ENCODE results near the gene ATRIP. TPM values are rescaled to one million over a fixed set of nuclear protein-coding genes. Genes with fewer than 3 reads are reported as not detected.

The ATRIP gene
- total and polyA plus RNA-seq, 2 of the 4 experiments (the other 2 are of a cell fraction): 6.8 to 10.8 TPM

GRCh38 chr3:48436855-48437254, 9.7 kb upstream of the ATRIP start:
- BruUV-seq (replicated peaks): no TSS peak
- 83% methylated on average over 2 of the region's 7 CpGs; no CpG with 5 or more reads in 1 of the 2 experiments for WGBS, 2 experiments (ENCODE audit: extremely low coverage in 2 of 2, insufficient read length in 1 of 2)
- Histone ChIP-seq H3K23ac (ENCODE audit: low read depth, low read length) (no peak overlapping the region), H4K20me1 (ENCODE audit: insufficient read depth, low read length) (peaks cover 3% of the 10 kb centered on the region; the same call in 1 of the 2 replicates), H3K27me3 (ENCODE audit: control insufficient read depth, insufficient read depth, low read length) (no peaks in the 10 kb centered on the region), H2BK15ac (ENCODE audit: low read depth, low read length) (no peak overlapping the region), H3K4me2 (ENCODE audit: low read depth, low read length) (no peak overlapping the region), H4K91ac (ENCODE audit: insufficient read depth, low read depth, low read length) (no peak overlapping the region), H3K79me1 (ENCODE audit: low read depth in 1 of 2, low read length in 2 of 2) (peaks cover 24 to 39% of the 10 kb centered on the region in 2 experiments), H2AK5ac (ENCODE audit: low read depth, low read length) (no peak overlapping the region), H4K5ac (ENCODE audit: low read depth, low read length) (no peak overlapping the region), H3K9me3 (ENCODE audit: control insufficient read depth, insufficient read depth, low read length) (no peaks in the 10 kb centered on the region), H2BK120ac (ENCODE audit: low read depth, low read length) (no peak overlapping the region), H3K18ac (ENCODE audit: low read depth, low read length) (no peak overlapping the region), H3K9ac (ENCODE audit: low read depth, low read length) (no peak overlapping the region), H3K4ac (ENCODE audit: low read depth, low read length) (no peak overlapping the region), H3K9me1 (ENCODE audit: insufficient read depth, low read length) (0 out of 2 replicates have a peak, but pooled peaks cover 4% of the 10 kb centered on the region), H4K8ac (ENCODE audit: low read depth in 2 of 2, low read length in 2 of 2) (no peak overlapping the region), H3K4me3 (ENCODE audit: insufficient read depth, low read depth, low read length) (no peak overlapping the region), H2BK5ac (ENCODE audit: low read depth, low read length, poor library complexity, severe bottlenecking) (no peak overlapping the region), H3K27ac (ENCODE audit: insufficient read depth, low read length) (no peak overlapping the region), H3K36me3 (ENCODE audit: control insufficient read depth, insufficient read depth, low read length) (peaks cover 19% of the 10 kb centered on the region), H2AK9ac (replicated peaks; ENCODE audit: low read depth, low read length, poor library complexity) (no peak overlapping the region), H2BK20ac (ENCODE audit: low read depth, low read length) (no peak overlapping the region), H3K56ac (ENCODE audit: extremely low read depth, insufficient read depth, low read length) (no peak overlapping the region), H3K14ac (replicated peaks; ENCODE audit: low read depth, low read length) (no peak overlapping the region), H2AFZ (replicated peaks; ENCODE audit: low read length, poor library complexity) (no peak overlapping the region), H3K4me1 (ENCODE audit: control insufficient read depth, insufficient read depth, low read length) (0 out of 2 replicates have a peak, but pooled peaks cover 2% of the 10 kb centered on the region)
- intact Hi-C loops (cut with micrococcal nuclease) (loop anchor here (1.0 kb wide), 4 partner anchors 35 to 243 kb away; no protein-coding TSS in a partner anchor), in situ Hi-C loops (cut with MboI; ENCODE audit: low sequenced_read_pairs) (loop anchor here (5.0 kb wide), 2 partner anchors 35 to 165 kb away; no protein-coding TSS in a partner anchor), dilution Hi-C loops (cut with HindIII; ENCODE audit: low sequenced_read_pairs, unreplicated experiment) (no loop called here)
- no peak for DNase-seq
- no peak for ATAC-seq (ENCODE audit: low read depth)
- TF ChIP-seq RCOR1 (IDR thresholded peaks at IDR 0.05; ENCODE audit: insufficient replicate concordance, low read length) (no peak), CHD1 (IDR thresholded peaks at IDR 0.05; ENCODE audit: low read depth, low read length) (no peak), NFE2L2 (IDR thresholded peaks at IDR 0.05; ENCODE audit: low read depth, low read length) (no peak), BHLHE40 (IDR thresholded peaks at IDR 0.05; ENCODE audit: low read depth, low read length) (no peak), SMC3 (IDR thresholded peaks at IDR 0.05; ENCODE audit: low read depth, low read length) (no peak), RFX5 (IDR thresholded peaks at IDR 0.05; ENCODE audit: low read depth, low read length) (no peak), ELK1 (IDR thresholded peaks at IDR 0.05; ENCODE audit: borderline replicate concordance, low read depth, low read length) (no peak), MAFK (IDR thresholded peaks at IDR 0.05; ENCODE audit: low read depth, low read length) (no peak), MAZ (IDR thresholded peaks at IDR 0.05; ENCODE audit: borderline replicate concordance, low read depth, low read length) (no peak), RAD21 (IDR thresholded peaks at IDR 0.05; ENCODE audit: low read length) (no peak), CEBPB (IDR thresholded peaks at IDR 0.05; ENCODE audit: low read depth, low read length) (no peak), POLR2A (IDR thresholded peaks at IDR 0.05; ENCODE audit: low read depth, low read length) (no peak), USF2 (IDR thresholded peaks at IDR 0.05; ENCODE audit: low read depth, low read length) (no peak), CTCF (conservative IDR thresholded peaks at IDR 0.05; ENCODE audit: low read depth, low read length) (no peak), MXI1 (IDR thresholded peaks at IDR 0.05; ENCODE audit: borderline replicate concordance, low read depth, low read length) (no peak), FOS (IDR thresholded peaks at IDR 0.05; ENCODE audit: low read depth, low read length) (no peak)
- CTCF ChIA-PET: interaction anchor here (0.7 to 2.4 kb wide), 10 partner anchors 9 to 247 kb away, joined by 3 to 65 read pairs (median 11); partner anchors contain the start of gene ATRIP
- POLR2A ChIA-PET (ENCODE audit: unreplicated experiment): interaction anchor here (1.1 kb wide), 1 partner anchor 36 kb away, joined by 4 read pairs; no protein-coding TSS in a partner anchor

Data from IMR-90 (cell line).